HUES64 (cell line): Measurements from ENCODE around the gene QSOX1.

ENCODE experiments used
- H3K27ac ChIP-seq: 2 replicates; pipeline ENCODE4 v1.7.0; 2013; ENCODE audit warnings: low read depth, low read length, inconsistent platforms
- H3K27me3 ChIP-seq: 2 replicates; pipeline ENCODE4 v1.6.1; 2013; ENCODE audit warnings: mild to moderate bottlenecking, low read length; ENCODE audit not compliant: insufficient read depth
- H3K36me3 ChIP-seq: 2 replicates; pipeline ENCODE4 v1.6.1; 2013; ENCODE audit warnings: mild to moderate bottlenecking, low read length; ENCODE audit not compliant: insufficient read depth
- H3K4me1 ChIP-seq: 2 replicates; pipeline ENCODE4 v1.6.1; 2013; ENCODE audit warnings: mild to moderate bottlenecking, low read length, moderate library complexity; ENCODE audit not compliant: insufficient read depth
- H3K4me3 ChIP-seq: 2 replicates; pipeline ENCODE4 v1.5.1; 2013; ENCODE audit warnings: mild to moderate bottlenecking, low read length, moderate library complexity
- H3K9ac ChIP-seq: 2 replicates; pipeline ENCODE4 v1.6.1; 2013; ENCODE audit warnings: mild to moderate bottlenecking, low read depth, low read length
- H3K9me3 ChIP-seq: 2 replicates; pipeline ENCODE4 v1.6.1; 2013; ENCODE audit warnings: low read depth, low read length; ENCODE audit not compliant: insufficient read depth
- WGBS: fragments of 150-250, 120-280 bp; methylation state at CpG from one replicate; pipeline ENCODE4 v1.1.7; 2013; ENCODE audit warnings: missing lambda C conversion rate; 5-methylcytosine and 5-hydroxymethylcytosine counted together

QSOX1 gene

DNA sequence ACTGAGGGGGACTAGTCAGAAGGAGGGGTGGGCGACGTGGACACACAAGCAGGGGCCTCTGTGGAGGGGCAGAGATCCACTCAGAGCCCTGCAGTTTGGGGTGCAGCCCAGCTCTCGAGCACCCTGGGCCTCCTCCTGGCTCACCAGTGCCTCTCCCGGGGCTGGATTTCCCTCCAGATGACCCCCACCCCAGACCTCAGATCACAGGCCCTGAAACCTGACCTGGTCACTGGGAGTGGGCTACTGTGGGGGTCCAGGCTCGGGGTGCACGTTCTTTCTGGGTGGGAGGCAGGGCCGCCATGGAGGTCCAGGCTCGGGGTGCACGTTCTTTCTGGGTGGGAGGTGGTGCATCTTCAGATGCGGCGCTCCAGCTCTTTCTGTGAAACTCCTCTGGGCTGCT lies 65.1 kb downstream of the QSOX1 start:
- no peaks in the 10 kb centered on the region for H3K36me3 ChIP-seq
- peaks cover 22% of the 10 kb centered on the region for H3K27me3 ChIP-seq
- no peak overlapping the region for H3K4me3 ChIP-seq
- 0 out of 2 replicates have a peak, but pooled peaks cover 6% of the 10 kb centered on the region for H3K4me1 ChIP-seq
- no peak overlapping the region for H3K9ac ChIP-seq
- WGBS, result 90% methylated on average over 11 of the region's 11 CpGs
- no peak overlapping the region for H3K27ac ChIP-seq
- no peaks in the 10 kb centered on the region for H3K9me3 ChIP-seq

DNA sequence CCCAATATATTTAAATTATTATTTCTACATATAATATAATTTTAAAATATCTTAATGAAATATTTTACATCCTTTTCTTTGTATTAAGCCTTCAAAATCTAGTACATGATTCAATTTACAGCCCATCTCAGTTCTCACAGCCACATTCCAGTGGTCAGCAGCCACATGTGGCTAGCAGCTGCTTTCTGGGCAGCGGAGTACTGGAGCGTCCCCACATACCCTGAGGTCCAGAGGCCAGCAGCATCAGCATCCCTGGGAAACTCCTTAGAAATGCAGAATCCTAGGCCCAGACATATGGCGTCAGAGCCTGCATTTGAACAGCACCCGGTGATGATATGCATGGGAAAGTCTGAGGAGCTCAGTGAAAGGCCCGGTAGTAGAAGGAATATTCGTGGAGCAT lies 66.8 kb downstream of the QSOX1 start:
- H3K36me3 ChIP-seq, result no peaks in the 10 kb centered on the region
- H3K9ac ChIP-seq, result no peak overlapping the region
- no peak overlapping the region for H3K4me3 ChIP-seq
- H3K27me3 ChIP-seq, result peaks cover 37% of the 10 kb centered on the region
- H3K9me3 ChIP-seq, result no peaks in the 10 kb centered on the region
- WGBS, result 75% methylated on average over 6 of the region's 6 CpGs
- H3K27ac ChIP-seq, result no peak overlapping the region
- peaks cover 6% of the 10 kb centered on the region; the same call in 1 of the 2 replicates for H3K4me1 ChIP-seq

DNA sequence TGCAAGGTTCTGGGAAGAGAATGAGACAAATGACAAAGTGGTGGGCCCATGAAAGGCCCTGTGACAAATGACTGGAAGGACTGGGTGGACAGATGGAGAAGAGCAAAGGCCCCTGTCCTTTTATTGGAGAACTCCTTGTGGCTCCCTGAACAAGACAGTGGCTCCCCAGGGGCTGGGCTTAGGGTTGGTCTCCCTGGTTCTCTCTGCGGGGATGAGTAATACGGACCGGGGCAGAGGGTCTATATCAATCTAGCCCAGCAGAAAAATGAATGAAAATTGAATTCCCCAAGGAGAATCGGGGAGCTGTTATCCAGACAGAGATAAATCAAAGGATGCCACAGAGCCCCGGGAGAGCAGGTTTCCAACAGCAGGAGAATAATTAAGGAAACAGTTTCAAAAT lies 70.2 kb downstream of the QSOX1 start:
- Histone ChIP-seq H3K36me3 (no peaks in the 10 kb centered on the region), H3K4me1 (no peaks in the 10 kb centered on the region; the same call in 1 of the 2 replicates), H3K27ac (no peak overlapping the region), H3K9me3 (no peaks in the 10 kb centered on the region), H3K9ac (no peak overlapping the region), H3K27me3 (peaks cover 66% of the 10 kb centered on the region), H3K4me3 (no peak overlapping the region)
- 76% methylated on average over 5 of the region's 5 CpGs for WGBS

DNA sequence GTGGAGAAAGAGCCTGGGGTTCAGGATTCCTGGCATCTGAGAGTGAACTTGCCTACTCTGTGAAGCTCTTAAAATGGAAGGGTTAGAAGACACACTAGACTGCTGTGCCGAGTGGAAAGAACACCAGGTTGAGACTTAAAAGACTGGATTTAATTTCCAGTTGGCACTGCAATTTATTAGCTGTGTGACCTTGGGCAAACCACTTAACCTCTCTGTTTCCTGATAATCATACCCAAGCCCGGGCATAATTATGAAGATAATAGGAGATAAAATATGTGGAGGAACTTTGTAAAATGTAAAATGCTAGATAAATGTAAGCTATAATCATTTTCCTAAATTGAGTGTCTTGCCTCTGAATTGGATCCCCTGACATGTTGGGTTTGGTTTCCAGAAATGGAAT lies 70.7 kb downstream of the QSOX1 start:
- no peak overlapping the region for H3K9ac ChIP-seq
- peaks cover 68% of the 10 kb centered on the region for H3K27me3 ChIP-seq
- H3K4me3 ChIP-seq, result no peak overlapping the region
- H3K9me3 ChIP-seq, result no peaks in the 10 kb centered on the region
- H3K36me3 ChIP-seq, result no peaks in the 10 kb centered on the region
- H3K4me1 ChIP-seq, result no peaks in the 10 kb centered on the region; the same call in 1 of the 2 replicates
- H3K27ac ChIP-seq, result no peak overlapping the region
- 73% methylated on average over 2 of the region's 2 CpGs for WGBS

DNA sequence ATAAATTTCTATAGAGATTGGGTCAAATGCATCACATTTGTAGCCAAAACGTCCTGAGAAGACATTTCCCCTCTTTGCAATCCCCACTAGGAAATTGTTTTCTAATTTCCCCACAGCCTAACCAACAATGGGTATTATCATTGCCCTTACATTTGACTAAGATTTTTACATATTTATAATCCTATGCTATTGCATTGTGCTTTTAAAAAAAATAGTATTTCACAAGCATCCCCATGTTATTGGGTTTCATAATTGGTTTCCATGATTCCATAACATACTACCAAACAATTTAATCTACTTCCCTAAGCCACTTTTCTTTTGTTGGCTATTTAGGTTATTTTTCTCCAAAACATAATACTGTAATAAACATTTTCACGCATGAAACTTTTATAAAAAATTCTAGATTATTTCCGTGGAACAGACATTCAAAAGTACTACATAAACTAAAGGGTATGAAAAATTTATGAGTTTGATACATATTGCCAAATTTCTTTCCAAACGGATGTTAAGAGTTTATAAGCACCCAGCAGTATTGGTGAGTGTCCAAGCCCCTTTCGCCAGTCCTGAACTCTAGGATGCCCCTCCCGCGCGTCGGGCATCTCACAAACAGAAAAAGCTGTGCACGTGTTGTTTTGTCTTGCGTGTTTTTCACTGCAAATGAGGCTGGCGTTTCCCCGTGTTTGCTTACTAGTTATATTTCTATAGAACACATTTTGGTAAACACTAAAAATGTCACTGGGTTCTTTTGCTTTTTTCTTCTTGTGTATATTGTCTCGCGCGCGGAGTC lies 73.4 kb downstream of the QSOX1 start:
- H3K4me1 ChIP-seq, result peaks cover 11% of the 10 kb centered on the region
- H3K27ac ChIP-seq, result no peak overlapping the region
- H3K4me3 ChIP-seq, result no peak overlapping the region
- no peaks in the 10 kb centered on the region for H3K36me3 ChIP-seq
- 23% methylated on average over 14 of the region's 17 CpGs for WGBS
- peaks cover 86% of the 10 kb centered on the region for H3K27me3 ChIP-seq
- no peak overlapping the region for H3K9ac ChIP-seq
- H3K9me3 ChIP-seq, result no peaks in the 10 kb centered on the region

DNA sequence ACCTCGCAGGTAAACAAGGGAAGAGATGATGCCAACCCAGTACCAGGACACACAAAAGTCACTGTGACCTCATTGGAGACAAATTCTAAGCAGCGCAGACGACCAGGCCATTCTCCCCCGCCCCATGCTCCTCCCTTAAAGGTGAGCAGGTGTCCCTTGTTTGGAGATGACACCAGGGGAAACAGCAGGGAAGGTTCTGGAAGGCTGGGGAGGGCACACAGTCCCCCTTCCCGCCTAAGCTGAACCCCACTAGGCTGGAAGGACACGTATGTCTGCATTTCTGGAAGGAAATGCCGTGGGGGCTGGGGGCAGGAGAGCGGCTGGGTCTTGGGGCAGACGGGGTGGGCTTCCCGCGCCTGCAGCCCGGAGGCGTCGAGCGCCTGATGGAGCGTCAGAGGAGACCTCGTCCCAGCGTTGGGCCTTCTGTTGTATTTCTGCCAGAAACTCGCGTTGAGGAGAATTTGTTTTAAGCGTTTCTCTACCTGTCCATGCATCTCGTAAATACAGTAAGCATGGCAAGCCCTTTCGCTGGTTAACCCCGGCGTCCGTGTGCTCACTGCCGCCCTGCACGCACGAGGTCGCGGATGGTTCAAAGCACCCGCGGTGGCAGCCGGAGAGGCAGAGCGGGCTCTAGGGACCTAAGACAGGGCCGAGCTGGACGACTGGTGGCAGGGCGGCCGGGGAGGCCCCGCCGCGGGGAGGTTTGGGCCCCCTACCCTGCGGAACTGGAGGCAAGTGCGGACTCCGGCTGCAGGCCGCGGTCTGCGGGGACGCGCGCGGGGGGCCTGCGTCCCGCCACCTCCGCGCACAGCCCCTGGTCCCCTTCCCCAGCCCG lies 74.2 kb downstream of the QSOX1 start:
- WGBS, result 2% methylated on average over 57 of the region's 57 CpGs
- peaks cover 11% of the 10 kb centered on the region for H3K4me1 ChIP-seq
- H3K9ac ChIP-seq, result peak overlapping the region; percentile 44; the same call in 1 of the 2 replicates
- H3K4me3 ChIP-seq, result peak overlapping the region; percentile 64
- H3K9me3 ChIP-seq, result no peaks in the 10 kb centered on the region
- H3K27me3 ChIP-seq, result peaks cover 91% of the 10 kb centered on the region
- peak overlapping the region; percentile 80; the same call in 1 of the 2 replicates for H3K27ac ChIP-seq
- no peaks in the 10 kb centered on the region for H3K36me3 ChIP-seq

DNA sequence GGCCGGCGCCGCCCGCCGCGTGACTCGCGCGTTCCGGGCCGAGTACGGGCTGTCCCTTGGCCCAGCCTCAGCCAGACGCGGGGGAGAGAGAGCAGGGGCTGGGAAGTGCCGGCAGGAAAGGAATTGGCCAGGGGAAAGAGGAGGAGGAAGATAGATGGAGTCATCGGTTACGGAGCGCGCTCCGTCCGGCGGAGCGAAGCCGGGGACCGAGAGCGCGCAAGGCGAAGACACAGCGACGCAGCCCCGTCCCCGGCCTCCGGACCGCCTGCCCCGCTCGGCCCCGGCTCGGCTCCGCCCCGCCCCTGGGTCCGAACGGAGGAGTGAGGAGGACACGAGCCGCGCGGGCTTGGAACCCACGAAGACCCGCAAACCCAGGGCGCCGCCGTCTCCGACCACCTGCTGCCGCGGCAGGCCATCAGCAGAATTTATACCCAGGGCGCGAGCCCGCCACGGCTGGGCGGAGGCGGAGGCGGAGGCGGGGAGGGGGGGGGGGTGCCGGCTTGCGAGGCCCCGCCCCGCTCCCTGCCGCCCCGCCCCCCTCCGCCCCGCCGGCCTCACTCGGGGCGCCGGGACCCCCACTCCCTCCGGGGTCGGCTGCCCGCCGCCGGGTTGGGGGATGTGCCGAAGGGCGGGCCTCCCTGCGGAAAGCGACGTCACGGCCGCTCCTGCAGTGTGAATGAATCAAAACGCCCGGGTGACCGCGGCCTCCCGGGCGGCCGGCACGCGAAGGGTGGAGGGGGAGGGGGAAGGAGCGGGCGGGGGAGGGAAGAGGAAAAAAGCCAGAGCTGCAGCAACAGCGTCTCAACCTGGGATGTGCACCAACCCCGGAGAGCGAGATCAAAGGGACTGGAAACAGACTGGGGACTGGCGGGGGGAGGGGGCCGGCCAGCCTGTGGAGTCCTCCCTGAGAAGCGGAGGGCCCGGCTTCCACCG lies 75.1 kb downstream of the QSOX1 start, which contains the start of gene LHX4:
TSS of gene LHX4 (plus strand) at position 782 of the 933 bp plus-strand sequence. CDS start 266 bp downstream, outside the sequence.
- under 1% methylated on average over 88 of the region's 105 CpGs for WGBS
- Histone ChIP-seq H3K9me3 (no peaks in the 10 kb centered on the region), H3K36me3 (no peaks in the 10 kb centered on the region), H3K4me3 (peak within 1 kb of the TSS; percentile 64), H3K4me1 (peaks cover 11% of the 10 kb centered on the region), H3K27me3 (peaks cover 94% of the 10 kb centered on the region), H3K9ac (peak within 1 kb of the TSS; percentile 51), H3K27ac (peak within 1 kb of the TSS; percentile 80; the same call in 1 of the 2 replicates)

DNA sequence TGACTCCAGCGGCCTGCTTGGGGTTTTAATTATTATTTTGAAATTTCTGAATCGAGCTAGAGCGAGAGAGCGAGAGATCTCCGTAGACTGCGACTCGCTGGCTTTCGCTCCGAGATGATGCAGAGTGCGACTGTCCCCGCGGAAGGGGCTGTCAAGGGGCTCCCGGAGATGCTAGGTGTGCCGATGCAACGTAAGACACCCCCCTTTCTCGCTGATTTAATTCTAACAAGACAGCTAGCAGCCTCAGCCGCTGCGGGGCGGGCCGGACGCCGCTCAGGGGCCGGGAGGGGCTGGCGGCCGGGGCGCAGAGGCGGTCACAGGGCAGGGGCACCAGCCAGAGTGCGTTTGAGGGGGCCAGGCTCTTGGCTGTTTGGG lies 75.7 kb downstream of the QSOX1 start:
- Histone ChIP-seq H3K9ac (peak overlapping the region; percentile 51), H3K36me3 (no peaks in the 10 kb centered on the region), H3K4me3 (peak overlapping the region; percentile 64), H3K27ac (peak overlapping the region; percentile 67; the same call in 1 of the 2 replicates), H3K9me3 (no peaks in the 10 kb centered on the region), H3K27me3 (peaks cover 94% of the 10 kb centered on the region), H3K4me1 (peaks cover 11% of the 10 kb centered on the region)
- under 1% methylated on average over 28 of the region's 28 CpGs for WGBS

DNA sequence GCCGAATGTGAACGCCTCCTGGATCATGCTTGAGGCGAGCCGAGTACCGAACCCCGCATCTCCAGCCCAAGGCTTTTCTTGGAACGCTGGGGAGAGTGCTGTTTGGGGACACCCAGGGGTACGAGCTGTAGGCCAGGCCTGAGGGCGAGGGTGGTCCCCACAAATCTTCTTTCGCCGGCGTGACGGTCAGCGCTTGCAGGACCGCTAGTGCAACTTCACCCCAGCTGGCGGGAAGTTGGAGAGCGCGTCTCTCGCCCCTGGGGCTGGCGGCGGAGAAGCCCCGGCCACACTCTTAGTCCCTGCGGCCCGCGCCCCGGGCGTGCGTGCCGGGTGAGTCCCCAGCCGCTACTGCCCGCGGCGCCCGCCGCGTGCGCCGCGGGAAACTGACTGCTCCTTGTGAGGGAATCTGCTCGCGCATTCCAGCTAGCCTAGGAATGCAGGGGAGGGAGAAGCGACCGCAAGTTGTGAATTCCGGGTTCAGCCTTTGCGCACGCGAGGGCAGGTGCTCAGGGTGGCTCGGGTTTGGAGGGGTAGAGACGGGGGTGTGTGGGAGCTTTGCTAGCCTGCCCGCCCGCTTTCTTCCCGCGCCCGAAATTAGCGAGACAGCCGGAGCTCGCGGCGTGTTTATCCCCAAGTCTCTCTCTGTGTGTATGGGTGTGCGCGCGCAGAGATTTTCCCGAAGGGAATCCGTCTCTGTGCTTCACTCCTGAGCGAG lies 76.3 kb downstream of the QSOX1 start:
- peak overlapping the region; percentile 67; the same call in 1 of the 2 replicates for H3K27ac ChIP-seq
- peaks cover 95% of the 10 kb centered on the region for H3K27me3 ChIP-seq
- peak overlapping the region; percentile 64 for H3K4me3 ChIP-seq
- H3K4me1 ChIP-seq, result peaks cover 13% of the 10 kb centered on the region
- WGBS, result under 1% methylated on average over 65 of the region's 65 CpGs
- H3K9me3 ChIP-seq, result no peaks in the 10 kb centered on the region
- H3K9ac ChIP-seq, result peak overlapping the region; percentile 51
- H3K36me3 ChIP-seq, result no peaks in the 10 kb centered on the region

DNA sequence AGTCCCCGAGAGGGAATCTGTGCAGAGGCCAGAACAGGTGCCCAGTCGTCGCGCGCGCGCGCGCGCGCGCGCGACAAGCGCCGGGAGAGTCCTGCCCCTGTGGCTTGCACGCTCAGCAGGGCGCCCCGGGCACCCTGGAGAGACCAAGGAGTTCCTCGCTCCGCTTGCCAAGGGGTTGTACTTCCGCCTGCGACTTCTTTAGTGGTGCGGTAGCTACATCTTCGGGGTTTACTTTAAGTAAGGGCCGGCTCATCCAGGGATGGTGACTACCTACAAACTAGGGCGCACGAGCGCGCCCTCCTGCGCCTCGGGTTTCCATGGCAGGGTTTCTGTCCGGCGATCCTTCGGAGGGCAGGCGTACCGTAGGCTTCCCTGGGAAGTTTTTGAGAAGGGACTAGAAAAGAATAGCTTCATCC lies 76.8 kb downstream of the QSOX1 start:
- Histone ChIP-seq H3K36me3 (no peaks in the 10 kb centered on the region), H3K27me3 (peaks cover 95% of the 10 kb centered on the region), H3K9ac (peak overlapping the region; percentile 51; the same call in 1 of the 2 replicates), H3K4me3 (peak overlapping the region; percentile 64), H3K9me3 (no peaks in the 10 kb centered on the region), H3K4me1 (peaks cover 19% of the 10 kb centered on the region), H3K27ac (no peak overlapping the region; the same call in 1 of the 2 replicates)
- under 1% methylated on average over 37 of the region's 37 CpGs for WGBS
